H1 (cell line): ENCODE data around the gene TSHZ2. TPM values are rescaled to one million over a fixed set of nuclear protein-coding genes. Genes with fewer than 3 reads are reported as not detected.

Source experiments
- CTCF ChIA-PET: fragments of 300-600 bp; sonication (Branson Sonifier 250); formaldehyde crosslinking; loops from one replicate; lab custom pipeline; 2021; ENCODE audit not compliant: partially characterized antibody; lab: Charles Lee
- POLR2A ChIA-PET: fragments of 300-600 bp; sonication (Branson Sonifier 250); formaldehyde crosslinking; loops from one replicate; lab custom pipeline; 2021; ENCODE audit warnings: inconsistent platforms; ENCODE audit not compliant: partially characterized antibody; lab: Charles Lee
- DNase-seq, 2 experiments: peaks; one replicate each; pipeline versions ENCODE4 v3.0.0 to v3.0.0-alpha.2; 2010 to 2022; ENCODE audit warnings: low spot score in 2 of 2, low read depth in 1 of 2, mixed read lengths in 1 of 2
- FAIRE-seq: peaks from 2 replicates; lab custom pipeline; 2011; peaks lifted over from hg19 to GRCh38; lab: Jason Lieb, UNC
- H2AFZ ChIP-seq: 2 replicates; pipeline ENCODE4 v1.8.1; 2012; ENCODE audit warnings: low read length, inconsistent platforms
- H2AK5ac ChIP-seq: 2 replicates; pipeline ENCODE4 v1.6.1; 2013; ENCODE audit warnings: low read depth, low read length
- H2BK120ac ChIP-seq: replicated peaks from 2 replicates; pipeline ENCODE3; 2013; ENCODE audit warnings: low read depth, low read length, inconsistent platforms
- H2BK12ac ChIP-seq: 2 replicates; pipeline ENCODE4 v1.6.1; 2013; ENCODE audit warnings: low read depth, low read length
- H2BK15ac ChIP-seq: 2 replicates; pipeline ENCODE4 v1.6.1; 2013; ENCODE audit warnings: low read length
- H2BK20ac ChIP-seq: 2 replicates; pipeline ENCODE4 v1.6.1; 2013; ENCODE audit warnings: low read length
- H2BK5ac ChIP-seq: 2 replicates; pipeline ENCODE4 v1.6.1; 2013; ENCODE audit warnings: low read depth, low read length
- H3K14ac ChIP-seq: 2 replicates; pipeline ENCODE4 v1.6.1; 2013; ENCODE audit warnings: inconsistent platforms; ENCODE audit not compliant: insufficient read length
- H3K18ac ChIP-seq: 2 replicates; pipeline ENCODE4 v1.6.1; 2013; ENCODE audit warnings: low read length; ENCODE audit errors: extremely low read depth
- H3K23ac ChIP-seq: 2 replicates; pipeline ENCODE4 v1.6.1; 2013; ENCODE audit warnings: inconsistent platforms; ENCODE audit not compliant: insufficient read length
- H3K23me2 ChIP-seq: 2 replicates; pipeline ENCODE4 v1.6.1; 2013; ENCODE audit warnings: low read depth, low read length
- H3K27ac ChIP-seq: 2 replicates; pipeline ENCODE4 v1.6.1; 2011; ENCODE audit warnings: low read depth, low read length, inconsistent platforms
- H3K27me3 ChIP-seq, 4 experiments: replicated peaks in 1 of 4; 1 replicate in 1 of 4; 2 replicates in 3 of 4; pipeline versions ENCODE4 v1.6.1 to v1.8.1; 2011 to 2013; ENCODE audit warnings: low read length in 3 of 4, mild to moderate bottlenecking in 3 of 4, inconsistent platforms in 2 of 4, mixed read lengths in 2 of 4, moderate library complexity in 1 of 4; ENCODE audit not compliant: control insufficient read depth in 3 of 4, insufficient read depth in 3 of 4; ENCODE audit errors: extremely low read depth in 1 of 4
- H3K36me3 ChIP-seq, 4 experiments: 2 replicates each; pipeline versions ENCODE4 v1.6.1 to v1.8.1; 2011 to 2013; ENCODE audit warnings: mild to moderate bottlenecking in 4 of 4, low read length in 3 of 4, moderate library complexity in 2 of 4, control low read depth in 1 of 4, inconsistent platforms in 1 of 4; ENCODE audit not compliant: insufficient read depth in 4 of 4, control insufficient read depth in 2 of 4
- H3K4ac ChIP-seq: replicated peaks from 2 replicates; pipeline ENCODE3; 2013; ENCODE audit warnings: low read length, low read depth, mixed read lengths, inconsistent platforms; ENCODE audit not compliant: insufficient read length
- H3K4me1 ChIP-seq, 4 experiments: replicated peaks in 1 of 4; 1 replicate in 1 of 4; 2 replicates in 3 of 4; pipeline versions ENCODE4 v1.6.1 to v1.8.1; 2011 to 2013; ENCODE audit warnings: low read length in 3 of 4, inconsistent platforms in 2 of 4, mixed read lengths in 1 of 4; ENCODE audit not compliant: insufficient read depth in 4 of 4, control insufficient read depth in 3 of 4
- H3K4me2 ChIP-seq, 2 experiments: 2 replicates each; pipeline versions ENCODE4 v1.6.1 to v1.8.1; 2011 to 2013; ENCODE audit warnings: low read depth in 2 of 2, low read length in 2 of 2, control low read depth in 1 of 2, inconsistent platforms in 1 of 2, mild to moderate bottlenecking in 1 of 2; ENCODE audit not compliant: insufficient read depth in 1 of 2
- H3K4me3 ChIP-seq, 4 experiments: fragments of 200-600, 300-600 bp in 1 of 4; sonication (generic), shearing (Covaris generic), sonication (Bioruptor Twin) in 1 of 4; 2 replicates each; pipeline versions ENCODE4 v1.5.1 to v1.8.1; 2011 to 2016; ENCODE audit warnings: low read length in 4 of 4, low read depth in 3 of 4, control low read depth in 2 of 4, inconsistent platforms in 2 of 4, mild to moderate bottlenecking in 2 of 4, mixed read lengths in 1 of 4, moderate library complexity in 1 of 4; ENCODE audit not compliant: insufficient read depth in 2 of 4; ENCODE audit errors: extremely low read depth in 1 of 4
- H3K56ac ChIP-seq: replicated peaks from 2 replicates; pipeline ENCODE3; 2013; ENCODE audit warnings: low read depth, mild to moderate bottlenecking, mixed read lengths, low read length, inconsistent platforms; ENCODE audit not compliant: insufficient read length
- H3K79me1 ChIP-seq: 2 replicates; pipeline ENCODE4 v1.6.1; 2013; ENCODE audit warnings: low read depth, low read length, control low read depth
- H3K79me2 ChIP-seq, 2 experiments: 2 replicates each; pipeline versions ENCODE4 v1.6.1 to v1.8.1; 2012 to 2013; ENCODE audit warnings: low read length in 2 of 2, mild to moderate bottlenecking in 2 of 2, inconsistent platforms in 1 of 2; ENCODE audit not compliant: insufficient read depth in 2 of 2, control insufficient read depth in 1 of 2
- H3K9ac ChIP-seq, 4 experiments: replicated peaks in 1 of 4; 1 replicate in 1 of 4; 2 replicates in 3 of 4; pipeline versions ENCODE4 v1.6.1 to v1.8.1; 2011 to 2013; ENCODE audit warnings: low read depth in 3 of 4, low read length in 3 of 4, control low read depth in 2 of 4, mild to moderate bottlenecking in 2 of 4, moderate library complexity in 2 of 4, inconsistent platforms in 1 of 4; ENCODE audit errors: extremely low read depth in 1 of 4
- H3K9me3 ChIP-seq, 2 experiments: 2 replicates each; pipeline versions ENCODE4 v1.6.1 to v1.8.1; 2012 to 2013; ENCODE audit warnings: mild to moderate bottlenecking in 2 of 2, moderate library complexity in 2 of 2, control low read depth in 1 of 2, inconsistent platforms in 1 of 2, low read depth in 1 of 2, low read length in 1 of 2, mixed read lengths in 1 of 2; ENCODE audit not compliant: insufficient read depth in 2 of 2
- H4K20me1 ChIP-seq, 2 experiments: replicated peaks in 1 of 2; 2 replicates each; pipeline versions ENCODE3 to v1.8.1; 2011 to 2013; ENCODE audit warnings: inconsistent platforms in 2 of 2, low read length in 2 of 2, mild to moderate bottlenecking in 1 of 2; ENCODE audit not compliant: insufficient read depth in 2 of 2, control insufficient read depth in 1 of 2
- H4K5ac ChIP-seq: 2 replicates; pipeline ENCODE4 v1.6.1; 2013; ENCODE audit warnings: low read length, low read depth, mixed read lengths, inconsistent platforms; ENCODE audit not compliant: insufficient read length
- H4K8ac ChIP-seq: 2 replicates; pipeline ENCODE4 v1.8.0; 2013; ENCODE audit warnings: mild to moderate bottlenecking, moderate library complexity, low read length, inconsistent platforms; ENCODE audit not compliant: insufficient read depth; ENCODE audit errors: extremely low read depth
- H4K91ac ChIP-seq: replicated peaks from 2 replicates; pipeline ENCODE3; 2013; ENCODE audit warnings: low read length, mixed read lengths, inconsistent platforms; ENCODE audit not compliant: insufficient read length
- CTCF ChIP-seq, 3 experiments: IDR thresholded peaks; 1 replicate in 2 of 3; 2 replicates in 1 of 3; pipeline versions ENCODE4 v1.5.1 to v1.6.1; 2011; ENCODE audit warnings: low read length in 3 of 3, mild to moderate bottlenecking in 3 of 3, inconsistent platforms in 2 of 3, low read depth in 1 of 3, moderate library complexity in 1 of 3; ENCODE audit not compliant: insufficient read depth in 1 of 3; ENCODE audit errors: control extremely low read depth in 1 of 3
- FOSL1 ChIP-seq: IDR thresholded peaks from 2 replicates; pipeline ENCODE4 v1.6.1; 2011; ENCODE audit warnings: mild to moderate bottlenecking, low read depth, low read length, moderate library complexity; ENCODE audit not compliant: insufficient read depth
- RBBP5 ChIP-seq: IDR thresholded peaks from 2 replicates; pipeline ENCODE4 v1.7.1; 2012; ENCODE audit warnings: low read depth, mild to moderate bottlenecking, inconsistent platforms, low read length, moderate library complexity, borderline replicate concordance
- WGBS, 2 experiments: shearing (Covaris generic) in 1 of 2; methylation state at CpG; one replicate each; pipeline versions ENCODE4 v1.1.6 to v1.1.7; 2013 to 2015; ENCODE audit warnings: low lambda C conversion rate in 2 of 2, mixed read lengths in 2 of 2, inconsistent platforms in 1 of 2, low coverage in 1 of 2, missing lambda C conversion rate in 1 of 2; ENCODE audit not compliant: insufficient replicate concordance in 2 of 2, insufficient coverage in 1 of 2, insufficient read length in 1 of 2; ENCODE audit errors: extremely low coverage in 1 of 2, missing lambda C conversion rate in 1 of 2; 5-methylcytosine and 5-hydroxymethylcytosine counted together
- polyA plus RNA-seq, 7 experiments: library from polyadenylated mRNA; depleted of rRNA in 3 of 7; stranded (reverse) in 5 of 7; unstranded in 2 of 7; fragments of >200 nt in 5 of 7; fragments of 200-250 nt in 2 of 7; gene quantifications; 1 replicate in 5 of 7; 2 replicates in 1 of 7; 4 replicates in 1 of 7; pipeline versions ENCODE4 v1.2.1 to v1.2.3, GENCODE V29; 2011 to 2013; ENCODE audit warnings: missing spikeins in 2 of 7, mixed read lengths in 2 of 7
- total RNA-seq: library from RNA; stranded (reverse); fragmentation: NEBNext Ultra II Directional; extraction: Animal tissue kit (Norgen Biotek cat#: 25700); gene quantifications from 2 replicates; pipeline ENCODE4 v1.2.1, GENCODE V29; 2021

Gene TSHZ2
- total and polyA plus RNA-seq, 2 of the 8 experiments (the other 6 are each of a cell fraction or from before 2014, with no cell fraction given), result 0.14 to 0.30 TPM

- H4K5ac ChIP-seq, result no peak overlapping the region
- no peaks in the 10 kb centered on the region for H3K27me3 ChIP-seq
- H3K14ac ChIP-seq, result no peak overlapping the region
- no peak overlapping the region for H2BK12ac ChIP-seq
- FAIRE-seq (no peak), DNase-seq (no peak)
- no peak overlapping the region for H3K4me2 ChIP-seq
- ChIA-PET CTCF (interaction anchor here (0.7 to 0.8 kb wide), 2 partner anchors 105 to 236 kb away, joined by 3 to 6 read pairs; no protein-coding TSS in a partner anchor), POLR2A (no interaction called here)
- H2BK120ac ChIP-seq, result no peak overlapping the region
- H3K27ac ChIP-seq, result no peak overlapping the region
- no peaks in the 10 kb centered on the region for H3K36me3 ChIP-seq
- H3K79me1 ChIP-seq, result no peaks in the 10 kb centered on the region
- no peak overlapping the region for H2BK20ac ChIP-seq
- H3K23ac ChIP-seq, result no peak overlapping the region
- H3K23me2 ChIP-seq, result no peaks in the 10 kb centered on the region
- TF ChIP-seq FOSL1 (no peak), CTCF (IDR thresholded peaks at IDR 0.05; ENCODE audit: control extremely low read depth in 1 of 3, insufficient read depth in 1 of 3, low read depth in 1 of 3, low read length in 3 of 3) (no peak), RBBP5 (no peak)
- no peak overlapping the region for H2BK5ac ChIP-seq
- H3K56ac ChIP-seq, result no peak overlapping the region
- H4K8ac ChIP-seq, result no peak overlapping the region
- no peak overlapping the region for H2AK5ac ChIP-seq
- no peaks in the 10 kb centered on the region for H4K20me1 ChIP-seq
- H3K9me3 ChIP-seq, result no peaks in the 10 kb centered on the region; a peak in 1 of 4 replicates
- no peak overlapping the region for H3K9ac ChIP-seq
- no peaks in the 10 kb centered on the region for H3K79me2 ChIP-seq
- WGBS, 2 experiments, result 82% methylated on average over 2 of the region's 2 CpGs; no CpG with 5 or more reads in 1 of the 2 experiments
- no peak overlapping the region; the same call in 1 of the 2 replicates for H2AFZ ChIP-seq
- H4K91ac ChIP-seq, result no peak overlapping the region
- no peak overlapping the region for H3K18ac ChIP-seq
- H3K4ac ChIP-seq, result no peak overlapping the region
- no peak overlapping the region for H3K4me3 ChIP-seq
- no peaks in the 10 kb centered on the region for H3K4me1 ChIP-seq
- no peak overlapping the region for H2BK15ac ChIP-seq
Observed at GRCh38 chr20:53513168-53513488, 541.0 kb downstream of the TSHZ2 start.
